Chondrocyte (in vitro differentiated cells): ENCODE results near the gene CSRP1. TPM values are rescaled to one million over a fixed set of nuclear protein-coding genes. Genes with fewer than 3 reads are reported as not detected.
A peak's percentile ranks its signal among the peaks of the same experiment; 100 is the strongest.
"Not testable (repeated sequence)": the region's sequence is repeated elsewhere in the genome, so short reads cannot be mapped to it uniquely, and the experiment has no call there.

Experiments
- DNase-seq: peaks from one replicate; pipeline ENCODE4 v3.0.0; 2021; ENCODE audit warnings: mixed read lengths, low spot score
- H3K27ac Mint-ChIP-seq: one replicate; pipeline ENCODE4 v1.8.0; 2021; ENCODE audit warnings: mild to moderate bottlenecking, moderate library complexity, mixed read lengths; ENCODE audit not compliant: unreplicated experiment
- H3K27me3 Mint-ChIP-seq: 2 replicates; pipeline ENCODE4 v1.8.0; 2021; ENCODE audit warnings: low read depth, mixed read lengths
- H3K36me3 Mint-ChIP-seq: 2 replicates; pipeline ENCODE4 v1.8.0; 2021; ENCODE audit warnings: low read depth, mixed read lengths
- H3K4me1 Mint-ChIP-seq: 2 replicates; pipeline ENCODE4 v1.8.0; 2021; ENCODE audit warnings: low read depth, mild to moderate bottlenecking, mixed read lengths
- H3K4me3 Mint-ChIP-seq: one replicate; pipeline ENCODE4 v1.8.0; 2021; ENCODE audit warnings: mild to moderate bottlenecking, moderate library complexity, mixed read lengths; ENCODE audit not compliant: unreplicated experiment
- H3K9me3 Mint-ChIP-seq: 2 replicates; pipeline ENCODE4 v1.8.0; 2021; ENCODE audit warnings: low read depth, mixed read lengths
- CTCF ChIP-seq: fragments of 200-600 bp; sonication (generic); IDR thresholded peaks from 2 replicates; pipeline ENCODE4 v1.5.0; 2021; ENCODE audit warnings: antibody characterized with exemption, mild to moderate bottlenecking, moderate library complexity
- total RNA-seq: library from RNA; stranded (reverse); gene quantifications from 3 replicates; pipeline ENCODE4 v1.2.1, GENCODE V29; 2021

Gene CSRP1
- total RNA-seq, 1 donor from 2014 or later, result 5.9 TPM

GRCh38 chr1:201552941-201553351 is 46.0 kb upstream of the CSRP1 start:
- H3K27ac Mint-ChIP-seq, result peak overlapping the region; percentile 88
- no peaks in the 10 kb centered on the region for H3K36me3 Mint-ChIP-seq
- TF ChIP-seq CTCF, result no peak
- H3K4me1 Mint-ChIP-seq, result peaks cover 59% of the 10 kb centered on the region
- no peak overlapping the region for H3K4me3 Mint-ChIP-seq
- DNase-seq, result no peak
- H3K27me3 Mint-ChIP-seq, result no peaks in the 10 kb centered on the region
- no peaks in the 10 kb centered on the region for H3K9me3 Mint-ChIP-seq

- Mint-ChIP-seq H3K4me1 (peaks cover 50% of the 10 kb centered on the region), H3K36me3 (no peaks in the 10 kb centered on the region), H3K27ac (peak overlapping the region; percentile 96), H3K9me3 (no peaks in the 10 kb centered on the region), H3K4me3 (no peak overlapping the region), H3K27me3 (no peaks in the 10 kb centered on the region)
- no peak for TF ChIP-seq CTCF
- no peak for DNase-seq
Measured at GRCh38 chr1:201551877-201552731, 45.2 kb upstream of the CSRP1 start.

- H3K9me3 Mint-ChIP-seq, result no peaks in the 10 kb centered on the region
- H3K4me1 Mint-ChIP-seq, result peaks cover 46% of the 10 kb centered on the region
- no peak for DNase-seq
- H3K4me3 Mint-ChIP-seq, result no peak overlapping the region
- no peaks in the 10 kb centered on the region for H3K27me3 Mint-ChIP-seq
- H3K27ac Mint-ChIP-seq, result peak overlapping the region; percentile 96
- no peak for TF ChIP-seq CTCF
- no peaks in the 10 kb centered on the region for H3K36me3 Mint-ChIP-seq
Measured at GRCh38 chr1:201551096-201551495, 44.2 kb upstream of the CSRP1 start.

- not testable (repeated sequence) for H3K27ac Mint-ChIP-seq, DNase-seq, H3K27me3 Mint-ChIP-seq, H3K4me3 Mint-ChIP-seq, H3K36me3 Mint-ChIP-seq, H3K9me3 Mint-ChIP-seq
- peaks cover 47% of the 10 kb centered on the region for H3K4me1 Mint-ChIP-seq
Measured at GRCh38 chr1:201549522-201549921, 42.6 kb upstream of the CSRP1 start.

GRCh38 chr1:201545851-201546492 is 39.0 kb upstream of the CSRP1 start:
- Mint-ChIP-seq H3K4me3 (no peak overlapping the region), H3K4me1 (peaks cover 47% of the 10 kb centered on the region), H3K27ac (no peak overlapping the region), H3K27me3 (no peaks in the 10 kb centered on the region), H3K36me3 (no peaks in the 10 kb centered on the region), H3K9me3 (no peaks in the 10 kb centered on the region)
- DNase-seq, result no peak
- TF ChIP-seq CTCF, result peak; percentile 32
